HG03575 (cell line): ENCODE results near the gene SERPINB2.
"Not testable (repeated sequence)": the region's sequence is repeated elsewhere in the genome, so short reads cannot be mapped to it uniquely, and the experiment has no call there.

ENCODE experiments used
- ATAC-seq: cut with Tn5 transposase; IDR thresholded peaks from one replicate; pipeline ENCODE4 v1.9.1; 2021; ENCODE audit not compliant: unreplicated experiment, insufficient number of reproducible peaks, low FRiP score; ENCODE audit errors: extremely low read depth

SERPINB2 gene

DNA sequence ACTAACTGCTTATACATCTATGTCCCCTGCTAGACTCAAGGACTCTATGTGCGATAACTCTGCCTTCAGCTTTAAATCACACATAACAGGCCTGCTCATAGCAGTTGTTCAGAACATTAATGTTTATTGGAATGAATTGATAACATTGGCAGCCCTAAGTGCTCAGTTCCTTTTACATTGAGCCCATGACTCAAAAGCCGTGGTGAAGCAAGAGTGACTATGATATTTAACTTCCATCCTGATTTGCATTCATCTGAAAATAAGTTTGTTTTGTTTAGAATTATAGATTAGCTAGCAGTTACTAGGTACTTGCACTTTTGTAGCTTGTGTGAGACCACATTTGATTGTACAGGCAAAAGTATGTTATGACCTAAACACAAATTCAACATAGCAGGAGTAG is 34.5 kb downstream of the SERPINB2 start:
- ATAC-seq, result no peak

- ATAC-seq, result no peak
These were observed 37.0 kb downstream of the SERPINB2 start for GRCh38 chr18:63924551-63924950.

- no peak for ATAC-seq
These were observed 40.8 kb downstream of the SERPINB2 start for GRCh38 chr18:63928331-63928730.

DNA sequence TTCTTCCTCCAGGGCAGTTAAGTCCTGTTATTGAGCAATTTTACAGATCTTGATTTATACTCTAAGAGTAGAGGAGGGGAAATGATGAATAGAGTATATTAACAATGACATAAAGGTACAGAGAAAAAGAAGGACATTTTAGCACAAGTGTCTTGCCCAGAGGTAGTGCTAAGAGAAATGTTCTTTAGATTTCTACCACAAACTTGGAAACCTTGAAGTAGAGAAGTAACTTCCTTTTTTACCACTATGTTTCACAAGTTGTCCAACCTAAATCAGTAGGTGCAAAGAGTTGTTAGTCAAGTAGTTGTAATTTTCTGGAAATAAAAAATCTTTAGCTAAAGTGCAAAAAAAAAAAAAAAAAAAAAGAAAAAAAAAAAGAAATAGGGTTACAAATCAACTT is 41.9 kb downstream of the SERPINB2 start:
- ATAC-seq, result not testable (repeated sequence)

GRCh38 chr18:63930773-63931354 is 43.4 kb downstream of the SERPINB2 start:
- ATAC-seq, result no peak

GRCh38 chr18:63936156-63936931 is 48.8 kb downstream of the SERPINB2 start:
- ATAC-seq, result peak; percentile 90

DNA sequence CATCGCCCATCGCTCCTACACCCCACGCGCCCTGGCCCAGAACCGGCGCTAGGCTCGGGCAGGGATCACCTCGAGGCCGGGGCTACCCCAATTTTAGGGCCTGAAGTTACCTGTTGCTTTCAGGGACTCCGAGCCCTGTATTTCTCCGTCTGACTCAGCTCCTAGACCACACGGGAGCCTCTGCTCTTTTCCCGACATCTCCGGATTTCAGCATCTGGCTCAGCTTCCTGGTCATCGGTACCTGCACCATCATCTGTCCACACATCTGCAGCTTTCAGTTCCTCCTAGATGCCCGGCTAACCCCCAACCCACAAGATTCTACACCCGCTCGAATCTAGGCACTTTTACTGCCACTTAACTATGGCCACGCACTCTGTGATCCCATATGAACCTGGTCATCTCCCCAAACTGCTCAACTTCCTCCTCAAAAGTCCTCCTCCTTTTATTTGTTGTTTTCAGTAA is 49.5 kb downstream of the SERPINB2 start:
- peak; percentile 8 for ATAC-seq

GRCh38 chr18:63940008-63940407 is 52.5 kb downstream of the SERPINB2 start:
- no peak for ATAC-seq

DNA sequence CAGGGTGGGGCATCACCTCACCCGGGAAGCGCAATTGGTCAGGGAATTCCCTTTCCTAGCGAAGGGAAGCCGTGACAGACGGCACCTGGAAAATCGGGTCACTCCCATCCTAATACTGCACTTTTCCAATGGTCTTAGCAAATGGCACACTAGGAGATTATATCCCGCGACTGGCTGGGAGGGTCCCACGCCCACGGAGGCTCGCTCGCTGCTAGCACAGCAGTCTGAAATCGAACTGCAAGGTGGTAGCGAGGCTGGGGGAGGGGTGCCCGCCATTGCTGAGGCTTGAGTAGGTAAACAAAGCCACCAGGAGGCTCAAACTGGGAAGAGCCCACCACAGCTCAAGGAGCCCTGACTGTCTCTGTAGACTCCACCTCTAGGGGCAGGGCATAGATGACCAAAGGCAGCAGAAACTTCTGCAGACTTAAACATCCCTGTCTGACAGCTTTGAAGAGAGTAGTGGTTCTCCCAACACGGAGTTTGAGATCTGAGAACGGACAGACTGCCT is 53.1 kb downstream of the SERPINB2 start:
- not testable (repeated sequence) for ATAC-seq

DNA sequence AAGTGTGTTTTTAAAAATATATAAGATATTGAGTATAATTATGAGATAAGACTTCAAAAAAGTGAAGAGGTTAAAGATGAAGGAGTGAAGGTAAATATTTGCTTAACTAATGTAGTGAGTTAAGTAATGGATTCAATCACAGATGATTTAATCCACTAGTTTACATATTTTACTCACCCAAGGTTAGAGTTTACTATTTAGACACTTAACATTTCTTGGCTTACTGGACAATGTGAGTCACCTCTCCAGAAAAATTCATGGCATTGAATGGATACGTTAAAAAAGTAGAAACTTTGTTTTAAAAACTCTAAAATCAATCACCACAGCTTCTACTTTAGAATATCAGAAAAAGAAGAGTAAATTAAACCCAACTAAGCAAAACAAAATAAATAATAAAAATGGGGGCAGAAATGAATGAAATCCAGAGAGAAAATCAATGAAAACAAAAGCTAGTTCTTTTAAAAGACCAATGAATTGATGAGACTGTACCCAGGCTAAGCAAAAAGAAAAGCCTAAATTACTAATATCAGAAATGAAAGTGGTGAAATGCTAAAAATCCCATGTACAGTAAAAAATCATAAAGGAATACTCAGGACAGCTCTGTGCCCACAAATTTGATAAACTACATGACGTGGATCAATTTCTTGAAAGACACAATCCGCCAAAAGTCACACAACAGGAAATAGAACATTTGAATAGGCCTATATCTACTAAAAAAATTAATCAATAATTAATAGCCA is 59.7 kb downstream of the SERPINB2 start:
- ATAC-seq, result no peak

DNA sequence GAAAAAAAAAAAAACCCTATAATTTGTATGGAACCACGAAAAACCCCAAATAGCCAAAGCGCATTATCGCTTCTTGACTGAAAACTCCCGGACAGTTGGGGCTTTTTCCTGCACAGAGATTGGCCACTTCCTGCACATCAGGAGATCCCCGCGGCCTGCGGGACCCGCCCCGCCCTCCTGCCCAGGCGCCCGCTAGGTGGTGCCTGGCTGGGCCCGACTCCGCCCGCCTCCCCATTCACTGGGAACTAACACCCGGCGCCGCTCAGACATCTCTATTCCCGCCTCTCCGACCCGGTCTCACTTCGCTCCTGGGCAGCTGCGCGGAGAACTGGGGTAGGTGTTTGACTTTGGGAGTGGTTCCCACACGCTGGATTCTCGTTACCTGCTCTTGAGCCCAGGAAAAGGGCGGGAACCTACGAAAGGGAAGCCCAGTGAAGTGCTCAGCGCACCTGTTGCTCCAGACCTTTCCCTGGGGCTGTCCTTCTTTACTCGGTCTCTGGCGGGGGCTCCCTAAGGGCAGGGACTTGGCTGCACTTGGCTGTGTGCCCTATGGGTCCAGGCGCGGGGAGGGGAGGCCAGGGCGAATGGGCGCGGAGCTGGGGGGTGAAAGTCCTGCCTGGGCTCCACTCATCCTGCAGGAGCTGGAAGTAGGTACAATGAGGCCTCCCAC is 61.7 kb downstream of the SERPINB2 start, which contains the start of gene HMSD:
Gene HMSD, plus strand, starts transcription at position 234 of the 670 bp plus-strand sequence. CDS start 4,155 bp downstream, outside the sequence.
- ATAC-seq, result peak; percentile 55

DNA sequence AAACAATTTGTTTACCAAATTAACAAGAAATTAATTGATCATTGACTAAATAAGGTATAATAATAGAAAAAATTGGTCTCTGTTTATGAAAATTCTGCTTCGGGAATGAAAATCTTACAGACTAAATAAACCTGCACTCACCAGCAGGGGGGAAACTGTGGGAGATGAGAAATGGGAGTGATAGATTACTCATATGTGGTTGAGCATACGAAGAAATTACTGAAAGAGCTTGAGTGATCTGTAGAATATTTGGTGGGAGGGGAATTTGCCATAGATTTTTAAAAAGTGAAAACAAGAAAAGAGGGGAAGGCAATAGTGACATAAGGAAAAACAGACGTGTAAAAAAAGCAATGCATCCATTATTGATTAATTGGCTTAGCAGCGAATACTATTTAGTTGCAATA is 63.8 kb downstream of the SERPINB2 start:
- ATAC-seq, result peak; percentile 30
